ENCODE results near the gene PALMD. TPM values are rescaled to one million over a fixed set of nuclear protein-coding genes. Genes with fewer than 3 reads are reported as not detected.

PALMD gene
- total RNA-seq, 1 experiment from 2014 or later: 75.1 TPM

DNA sequence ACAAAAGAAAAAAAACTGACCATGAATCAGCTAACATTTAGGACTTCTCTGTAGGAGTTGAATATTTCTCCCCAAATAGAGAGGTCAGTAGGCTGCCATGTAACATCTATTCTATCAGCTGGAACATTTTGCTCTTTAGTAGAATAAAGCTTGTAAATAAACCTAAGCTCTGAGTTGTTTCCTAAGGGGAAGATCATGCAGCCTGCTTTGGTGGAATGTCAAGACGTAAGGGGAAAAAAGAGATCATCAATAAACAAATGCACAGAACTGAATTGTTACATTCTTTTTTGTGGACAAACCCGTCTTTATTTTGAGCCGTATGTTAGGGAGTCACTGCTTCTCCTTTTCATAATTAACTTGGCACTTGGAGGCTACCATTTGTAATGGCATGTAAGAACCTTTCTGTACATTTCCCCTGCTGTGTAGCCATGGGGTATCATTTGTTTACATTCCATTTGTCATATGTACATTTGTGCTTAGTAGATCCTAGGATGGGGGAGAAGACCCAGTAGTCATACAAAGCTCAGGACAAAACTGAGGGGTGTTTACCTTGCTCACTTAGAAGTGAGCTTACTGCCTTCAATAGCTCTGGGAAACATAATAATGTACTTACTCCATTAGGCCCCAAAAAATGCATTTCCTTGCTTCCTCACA lies 10.8 kb upstream of the PALMD start:
- no peak for DNase-seq (ENCODE audit: low read depth)

DNA sequence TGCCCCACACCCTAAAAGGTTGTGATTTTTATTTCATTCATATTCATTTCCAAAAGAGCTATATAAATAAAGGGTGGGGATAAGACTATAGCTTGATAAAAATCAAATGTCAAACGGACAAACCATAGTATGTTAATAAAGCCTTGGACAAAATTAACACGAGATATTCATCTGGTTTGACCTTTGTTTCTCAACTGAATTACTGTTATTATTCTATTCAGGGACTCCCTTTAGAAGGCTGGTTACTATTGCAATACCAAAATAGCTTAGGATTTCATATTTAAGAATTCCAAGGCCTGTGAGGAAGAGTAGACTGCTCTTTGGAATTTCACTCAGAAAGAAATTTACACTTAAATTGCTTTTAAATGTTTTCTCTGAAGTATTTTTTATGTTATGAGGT lies 10.2 kb upstream of the PALMD start:
- no peak for DNase-seq (ENCODE audit: low read depth)

DNA sequence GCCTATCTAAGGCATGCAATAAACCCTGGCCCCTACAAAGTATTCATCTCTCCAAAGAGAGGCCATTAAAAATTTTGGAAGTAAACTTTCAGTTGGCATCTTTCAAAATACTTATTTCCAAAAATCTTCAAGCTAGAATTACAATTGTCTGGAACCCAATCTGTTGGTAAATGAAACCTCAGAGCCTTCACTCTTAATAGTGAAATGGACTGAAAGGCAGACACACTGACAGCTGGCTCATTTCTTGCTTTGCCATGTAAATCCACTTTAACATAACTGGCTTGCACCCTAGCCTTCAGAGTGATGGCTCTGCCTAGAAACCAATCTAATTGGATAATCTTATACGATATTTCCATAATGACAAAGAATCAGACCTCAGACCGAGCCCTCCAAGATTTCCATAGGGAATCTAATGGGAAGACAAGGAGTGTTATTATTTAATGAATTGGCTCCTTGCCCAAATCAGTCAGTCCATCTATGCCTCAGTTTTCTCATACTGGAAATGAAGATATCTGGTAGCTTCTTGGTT lies 9.2 kb upstream of the PALMD start:
- no peak for DNase-seq (ENCODE audit: low read depth)

DNA sequence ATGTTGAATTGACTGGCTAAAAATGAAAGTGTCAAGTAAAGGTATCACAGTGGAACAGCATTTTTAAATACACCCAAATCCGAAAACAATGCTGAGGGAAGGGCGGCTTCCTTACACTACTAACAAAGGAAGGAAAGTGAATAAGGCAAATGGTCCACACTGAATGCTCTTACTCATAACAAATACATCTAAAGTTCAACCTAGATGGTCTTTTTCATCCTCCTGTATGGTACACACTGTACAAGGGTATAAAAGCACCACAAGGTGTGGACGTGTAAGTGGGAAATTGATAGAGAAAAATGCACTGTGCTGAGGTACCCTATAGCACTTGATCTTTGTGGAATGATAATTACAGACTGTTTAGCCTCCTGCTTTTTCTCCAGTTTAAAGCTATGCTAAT lies 7.1 kb upstream of the PALMD start:
- DNase-seq (ENCODE audit: low read depth): no peak

DNA sequence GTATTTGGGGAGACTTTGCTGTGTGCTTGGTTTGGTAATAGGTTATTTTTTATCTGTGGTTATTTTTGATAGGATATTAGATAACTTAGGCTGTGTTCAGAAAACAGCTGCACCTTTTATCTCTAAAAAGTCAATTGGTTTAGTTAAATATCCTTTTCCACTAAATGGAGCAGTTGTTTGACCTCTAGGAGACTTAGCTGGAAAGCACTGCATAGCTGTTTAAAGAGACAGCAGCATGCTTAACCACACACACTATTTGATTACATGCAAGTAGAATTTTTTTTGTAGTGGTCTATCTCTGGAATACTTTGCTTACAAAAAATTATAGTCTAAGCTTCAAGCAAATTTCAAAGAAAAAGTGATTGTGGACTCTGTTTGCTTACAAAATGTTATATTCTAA lies 6.5 kb upstream of the PALMD start:
- no peak for DNase-seq (ENCODE audit: low read depth)

DNA sequence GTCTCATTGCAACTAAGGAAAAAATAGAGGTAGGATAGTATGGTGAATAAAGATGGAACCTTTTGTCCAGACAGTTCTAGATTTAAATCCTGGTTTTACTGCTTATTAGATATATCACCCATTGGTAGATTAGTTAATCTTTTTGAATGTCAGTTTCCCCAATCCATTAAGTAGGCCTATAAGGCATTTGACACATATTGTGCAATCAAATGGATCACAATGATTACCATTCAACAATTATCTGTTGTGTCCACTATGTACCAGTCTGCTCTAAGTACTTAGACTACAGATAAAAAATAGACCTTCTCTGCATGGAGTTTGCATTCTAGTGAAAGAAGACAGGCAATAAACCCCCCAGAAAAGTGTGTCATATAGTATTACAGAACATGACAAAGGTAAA lies 6.0 kb upstream of the PALMD start:
- no peak for DNase-seq (ENCODE audit: low read depth)

DNA sequence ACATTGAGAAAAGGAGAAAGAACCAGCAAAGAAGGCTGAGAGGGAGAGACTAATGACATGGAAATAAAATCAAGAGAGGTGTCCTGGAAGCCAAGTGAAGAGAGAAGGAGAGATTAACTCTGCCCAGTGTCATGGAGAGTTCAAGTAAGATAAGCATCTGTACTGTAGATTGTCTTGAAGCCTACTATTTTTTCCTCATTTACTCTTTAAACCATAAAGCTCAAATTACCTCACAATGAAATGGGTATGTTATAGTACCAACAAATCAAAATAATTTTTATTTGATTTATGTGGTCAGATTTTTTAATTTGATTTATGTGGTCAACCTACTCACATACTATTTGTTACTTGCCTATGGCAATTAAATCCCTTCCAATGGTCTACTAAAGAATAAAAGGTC lies 5.2 kb upstream of the PALMD start:
- DNase-seq (ENCODE audit: low read depth): no peak

DNA sequence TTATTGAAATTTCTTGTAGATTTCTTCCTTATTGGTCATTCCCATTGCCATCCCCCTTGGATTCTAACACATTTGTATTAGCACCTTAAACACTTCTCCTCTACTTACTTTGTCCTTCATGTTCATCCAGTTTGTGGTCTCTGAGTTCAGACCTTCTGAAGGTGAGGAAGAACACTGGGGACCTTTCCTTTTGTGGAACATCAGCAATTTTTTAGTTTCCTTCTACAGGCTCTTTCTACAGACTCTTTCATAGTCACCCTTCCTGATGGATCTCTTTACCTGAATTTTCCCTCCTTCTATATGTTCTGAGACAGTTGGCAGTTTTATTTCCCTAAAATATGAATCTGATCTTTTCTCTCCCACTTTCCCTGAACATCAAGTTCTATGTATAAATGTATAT lies 4.4 kb upstream of the PALMD start:
- DNase-seq (ENCODE audit: low read depth): no peak

DNA sequence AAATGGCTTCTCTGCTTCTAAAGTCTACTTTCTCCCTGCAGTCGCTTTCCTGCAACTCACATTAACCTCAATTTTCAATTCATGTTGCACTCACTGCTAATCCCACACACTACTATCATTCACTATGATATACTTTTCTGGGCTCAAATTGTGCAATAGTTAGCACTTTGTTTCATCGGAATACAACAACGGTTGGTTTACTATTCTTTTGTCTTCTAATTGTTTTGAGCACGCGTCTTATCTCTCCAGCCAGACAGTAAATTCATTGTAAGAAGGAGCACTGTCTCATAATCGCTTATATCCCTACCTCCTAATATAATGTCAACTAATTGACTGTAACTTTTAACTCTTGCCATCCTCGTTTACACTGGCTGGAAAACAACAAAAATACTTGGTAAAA lies 3.9 kb upstream of the PALMD start:
- DNase-seq (ENCODE audit: low read depth): no peak

DNA sequence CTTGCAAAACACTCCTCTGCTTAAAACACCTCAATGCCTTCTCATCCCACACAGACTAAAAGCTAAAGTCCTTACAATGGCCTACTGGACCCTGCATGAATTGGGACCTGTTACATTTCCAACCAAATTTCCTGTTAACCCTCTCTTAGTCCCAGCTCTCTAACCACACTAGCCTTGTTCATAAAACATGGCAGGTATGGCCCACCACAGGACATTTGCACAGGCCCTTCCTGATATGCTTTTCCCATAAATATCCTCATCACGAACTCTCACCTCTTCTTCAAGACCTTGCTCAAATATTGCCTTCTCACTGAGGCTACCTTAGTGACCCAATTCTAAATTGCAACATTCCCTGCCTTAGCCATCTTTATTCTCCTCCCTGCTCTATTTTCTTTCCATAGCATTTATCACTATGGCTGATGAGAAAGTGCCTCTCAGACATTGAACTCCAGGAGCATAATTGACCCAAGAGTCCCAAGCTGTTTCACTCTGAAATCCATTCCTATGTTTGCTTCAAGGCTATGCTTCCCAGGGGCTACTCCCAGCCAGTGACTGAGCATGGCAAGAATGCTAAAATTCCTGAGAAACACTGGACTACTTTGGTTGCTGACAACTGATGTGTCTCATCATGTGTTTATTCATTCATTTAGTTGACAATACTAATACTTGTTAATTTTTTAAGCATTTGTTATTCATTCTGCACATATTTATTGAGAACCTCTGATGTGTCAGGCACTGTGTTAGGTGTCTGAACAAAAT lies 2.7 kb upstream of the PALMD start:
- peak; percentile 69 for DNase-seq (ENCODE audit: low read depth)

DNA sequence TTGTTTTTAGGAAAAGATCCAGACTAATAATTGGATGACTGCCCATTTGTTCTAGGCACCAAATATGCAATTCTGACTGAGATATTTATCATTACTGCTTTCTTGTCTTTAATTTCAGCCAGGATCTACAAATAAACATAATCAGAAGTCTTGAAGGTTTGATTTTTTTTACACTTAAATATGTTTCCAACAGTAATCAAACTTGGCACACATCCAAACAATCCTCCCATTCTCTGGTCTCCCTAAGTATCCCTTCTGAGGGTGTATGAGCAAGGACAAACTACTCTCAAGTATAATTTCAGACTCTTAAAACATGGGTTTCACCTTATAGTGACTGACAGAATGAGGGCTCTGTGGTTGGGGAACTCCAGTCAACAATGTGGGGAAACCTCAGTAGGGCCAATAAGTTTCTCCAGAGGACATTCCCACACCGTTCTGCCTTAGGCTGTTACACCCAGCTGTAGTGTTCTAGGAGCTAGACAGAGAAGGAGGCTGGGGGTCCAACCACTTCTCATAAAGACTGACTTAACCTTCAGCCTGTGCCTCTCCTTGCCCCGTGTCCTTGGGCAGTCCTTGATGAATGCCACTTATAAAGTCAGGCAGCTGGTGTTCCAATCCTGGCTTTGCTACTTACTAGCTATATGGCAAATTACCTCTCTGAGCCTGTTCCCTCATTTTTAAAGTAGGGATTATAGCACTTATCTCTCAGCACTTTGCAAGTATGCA lies 1.5 kb upstream of the PALMD start:
- DNase-seq (ENCODE audit: low read depth): no peak

DNA sequence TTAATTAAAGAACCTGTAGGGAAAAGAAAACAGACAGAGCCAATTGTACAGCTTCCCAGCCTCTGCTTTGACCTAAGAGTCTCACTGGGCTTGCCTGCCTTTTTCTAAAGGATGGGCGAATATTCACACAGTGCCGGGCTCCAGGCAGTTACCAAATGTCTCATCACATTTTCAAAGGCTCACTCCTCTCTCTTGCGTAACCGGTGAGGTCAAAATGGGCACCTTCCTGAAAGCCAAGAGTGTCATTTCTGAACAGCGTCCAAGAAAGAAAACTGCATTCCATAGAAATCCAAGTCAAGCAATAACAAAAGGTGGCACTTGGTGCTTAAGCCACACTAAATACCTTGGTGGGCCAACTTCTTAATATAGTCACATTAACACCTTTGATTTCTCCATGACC lies 710 bp upstream of the PALMD start:
- peak; percentile 89 for DNase-seq (ENCODE audit: low read depth)

DNA sequence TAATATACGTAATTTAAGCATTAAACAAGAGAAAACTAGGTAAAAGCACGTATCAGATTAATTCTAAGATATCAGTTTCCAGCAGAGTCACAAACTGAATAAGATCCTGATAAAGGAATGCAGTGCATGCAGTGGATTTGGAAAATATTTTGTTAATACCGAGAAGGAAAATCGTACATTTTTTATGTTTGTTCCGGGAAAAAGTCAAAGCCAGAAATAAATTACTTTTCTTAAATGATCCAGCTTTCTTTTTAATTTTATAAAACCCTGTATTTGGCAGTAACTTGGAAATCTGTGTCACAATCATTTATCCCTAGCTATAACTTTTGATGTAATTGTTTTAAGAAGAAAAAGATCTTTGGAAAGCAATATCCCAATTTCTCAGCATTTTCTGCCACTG lies 955 bp downstream of the PALMD start:
- DNase-seq (ENCODE audit: low read depth): no peak

DNA sequence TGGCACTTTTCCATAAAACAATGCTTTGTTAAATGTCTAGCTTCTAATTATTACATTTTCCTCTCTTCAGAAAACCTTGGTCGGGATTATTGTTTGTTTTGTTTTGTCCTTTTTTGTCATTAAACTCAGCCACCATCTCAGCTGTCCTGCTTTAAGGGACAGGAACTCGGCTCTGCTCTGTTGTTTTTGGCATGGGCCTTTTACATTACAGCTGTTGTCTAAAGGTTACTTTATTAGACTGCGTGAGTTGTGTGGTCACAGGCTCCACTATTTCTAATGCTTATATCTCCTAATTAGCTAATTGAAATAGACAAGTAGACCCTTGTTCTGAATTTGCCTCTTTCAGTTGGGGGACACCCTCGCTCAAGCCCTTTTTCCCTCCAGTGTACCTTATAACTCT lies 1.6 kb downstream of the PALMD start:
- DNase-seq (ENCODE audit: low read depth): peak; percentile 68

DNA sequence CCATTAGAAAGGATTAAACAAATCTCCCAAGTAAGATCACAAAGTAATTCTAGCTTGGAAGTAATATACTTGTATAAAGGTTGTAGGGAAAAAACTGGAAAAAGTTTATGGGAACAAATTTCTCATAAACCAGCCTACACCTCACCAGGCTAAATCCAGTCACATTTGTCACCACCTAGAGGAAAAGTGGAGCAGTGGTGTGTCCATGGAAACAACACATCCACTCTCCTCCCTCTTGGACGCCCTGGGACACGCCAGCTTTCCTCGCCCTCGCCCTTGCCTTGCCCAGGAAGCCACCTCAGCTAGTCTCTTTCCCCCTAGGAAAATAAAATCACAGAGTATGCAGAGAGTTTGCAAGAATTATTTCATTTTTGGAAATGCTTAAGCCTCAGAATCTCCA lies 2.2 kb downstream of the PALMD start:
- peak; percentile 93 for DNase-seq (ENCODE audit: low read depth)

DNA sequence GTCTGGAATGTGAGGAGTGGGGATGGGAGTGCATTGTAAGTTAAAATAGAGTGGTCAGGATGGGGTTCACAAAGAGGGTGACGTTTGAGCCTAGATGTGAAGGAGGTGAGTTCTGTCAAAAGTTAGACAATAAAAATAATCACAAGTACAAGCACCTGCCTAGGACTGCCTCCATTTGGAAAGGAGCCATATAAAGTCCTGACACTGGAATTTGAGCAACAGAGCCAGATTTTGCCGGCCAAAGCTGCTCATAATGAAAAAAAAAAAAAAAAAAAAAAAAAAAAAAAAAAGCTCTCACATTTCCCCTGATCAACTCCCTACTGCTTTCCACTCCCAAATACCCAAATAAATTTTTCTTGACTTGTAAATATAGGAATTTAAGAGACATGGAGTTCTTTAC lies 4.1 kb downstream of the PALMD start:
- DNase-seq (ENCODE audit: low read depth): no peak

DNA sequence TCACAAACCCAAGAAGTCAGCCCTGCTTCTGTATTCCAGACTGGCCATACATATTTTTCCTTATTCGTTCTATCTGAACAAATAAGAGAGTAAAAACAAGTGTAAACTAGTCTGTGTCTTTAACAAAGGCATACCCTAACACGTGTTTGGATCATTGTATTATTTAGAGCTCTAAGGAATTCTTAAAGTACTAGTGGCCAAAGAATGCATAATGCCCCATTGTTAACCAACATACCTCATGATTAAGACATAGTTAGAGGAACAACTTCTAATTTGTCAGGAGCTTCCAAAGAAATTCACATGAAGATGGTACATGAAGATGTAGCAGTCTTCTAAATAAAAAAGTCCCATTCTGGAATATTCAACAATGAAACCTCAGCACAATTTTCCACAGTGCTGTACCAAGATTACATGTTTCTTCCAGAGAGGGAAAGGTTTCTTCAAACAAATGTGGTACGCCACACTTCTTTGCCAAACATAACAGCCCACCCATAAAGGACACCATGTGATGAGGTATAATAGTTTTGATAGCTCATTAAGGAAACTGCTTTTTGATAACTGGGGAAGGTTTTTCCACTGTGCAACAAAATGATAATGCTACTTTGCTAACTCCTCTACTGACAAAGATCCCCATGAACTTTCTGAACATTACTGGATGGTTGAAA lies 5.0 kb downstream of the PALMD start:
- DNase-seq (ENCODE audit: low read depth): peak; percentile 63

DNA sequence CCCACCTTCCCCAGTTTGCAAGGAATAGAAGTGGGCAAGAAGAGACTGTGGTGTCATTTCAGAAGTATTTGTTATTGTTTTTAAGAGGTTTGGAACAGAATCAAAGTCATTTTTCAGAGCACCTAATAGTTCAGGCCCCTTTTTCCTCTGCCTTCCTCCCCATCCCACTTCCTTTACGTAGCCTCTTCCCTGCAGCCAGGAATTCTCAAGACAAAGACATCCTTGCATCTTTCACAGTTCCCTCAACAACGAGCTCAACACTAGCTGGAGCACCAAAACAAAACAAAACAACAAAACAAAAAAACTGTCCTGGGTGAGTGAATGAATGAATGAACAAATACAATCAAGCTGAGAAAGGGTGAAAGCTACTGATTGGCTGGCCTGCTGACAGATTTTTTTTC lies 7.0 kb downstream of the PALMD start:
- DNase-seq (ENCODE audit: low read depth): no peak

DNA sequence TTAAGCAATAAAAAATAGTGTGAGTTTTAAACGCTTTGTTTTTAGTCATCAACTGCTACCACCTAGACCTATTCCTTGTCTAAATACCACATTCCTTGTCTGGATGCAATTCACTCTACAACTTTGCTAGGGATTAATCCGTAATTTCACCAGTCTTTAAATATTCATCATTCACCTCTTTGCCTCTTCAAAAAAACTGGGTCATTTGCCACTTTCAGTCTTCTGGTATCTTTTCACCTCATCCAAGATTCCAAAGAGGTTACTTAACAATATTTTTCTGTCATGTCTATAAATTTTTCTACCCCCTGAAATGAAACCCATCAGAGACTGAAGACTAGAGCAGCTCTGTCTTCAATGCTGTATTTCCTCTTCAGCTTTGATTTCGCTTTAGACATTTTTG lies 9.5 kb downstream of the PALMD start:
- no peak for DNase-seq (ENCODE audit: low read depth)

DNA sequence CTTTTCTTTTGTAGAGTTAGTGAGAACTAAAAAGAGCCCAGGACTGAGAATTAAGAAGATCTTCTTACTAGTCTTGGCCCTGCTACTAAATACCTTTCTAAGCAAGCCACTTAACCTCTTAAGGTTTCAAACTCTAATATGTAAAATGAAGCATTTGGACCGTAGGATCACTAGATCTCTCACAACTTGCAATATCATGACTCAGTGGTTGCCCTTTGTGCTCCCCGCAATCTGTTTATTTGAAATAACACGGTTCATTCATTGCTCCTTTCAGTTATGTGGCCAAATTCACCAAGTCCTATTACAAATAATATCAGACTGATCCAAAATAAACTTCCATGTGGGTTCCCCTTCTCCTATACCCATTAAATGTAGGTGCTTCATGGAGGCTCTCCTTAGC lies 10.8 kb downstream of the PALMD start:
- DNase-seq (ENCODE audit: low read depth): no peak

DNA sequence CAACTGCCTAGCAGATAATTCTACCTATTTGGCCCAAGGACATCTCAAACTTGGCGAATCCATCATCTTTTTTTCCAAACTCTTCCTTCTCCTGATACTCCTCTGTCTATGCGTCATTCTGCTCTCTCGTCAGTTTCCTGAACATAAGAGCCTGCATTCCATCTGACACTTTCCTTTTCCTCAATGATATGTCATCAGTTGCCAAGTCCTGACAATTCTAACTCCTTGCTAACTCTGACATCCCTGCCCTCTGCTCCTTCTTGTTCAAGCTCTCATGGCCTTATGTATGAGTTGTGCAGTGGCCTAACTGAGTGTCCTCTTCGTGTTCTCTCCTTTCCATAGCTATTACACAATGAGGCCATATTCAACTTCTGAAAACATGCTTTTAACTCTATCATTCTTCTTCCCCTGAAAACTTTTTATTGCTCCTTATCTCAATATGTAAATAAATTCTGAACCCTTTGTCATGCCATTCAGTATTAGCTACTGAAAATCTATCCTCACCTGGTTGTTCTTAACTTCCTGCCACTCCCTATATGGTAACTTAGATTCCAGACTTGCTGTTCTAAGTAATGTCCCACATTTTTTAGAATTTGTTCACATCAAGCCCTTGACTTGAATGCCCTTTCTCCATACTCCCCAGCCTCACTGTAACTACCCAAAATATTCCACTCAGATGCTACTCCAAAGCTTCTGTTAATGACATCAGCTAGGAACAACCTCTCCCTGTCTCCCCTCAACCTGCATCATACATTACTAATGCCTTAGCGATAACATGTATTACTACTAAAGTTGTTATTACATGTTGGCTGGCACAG lies 11.5 kb downstream of the PALMD start:
- DNase-seq (ENCODE audit: low read depth): no peak

DNA sequence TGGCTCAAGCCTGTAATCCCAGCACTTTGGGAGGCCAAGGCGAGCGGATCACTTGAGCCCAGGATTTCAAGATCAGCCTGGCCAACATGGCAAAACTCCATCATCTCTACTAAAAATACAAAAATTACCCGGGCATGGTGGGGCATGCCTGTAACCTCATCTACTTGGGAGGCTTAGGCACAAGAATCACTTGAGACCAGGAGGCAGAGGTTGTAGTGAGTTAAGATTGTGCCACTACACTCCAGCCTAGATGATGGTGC lies 12.0 kb downstream of the PALMD start:
- no peak for DNase-seq (ENCODE audit: low read depth)

All from LHCN-M2 (cell line).